GM13976 (cell line): Measurements from ENCODE around the gene PIP4K2A.
"Not testable (repeated sequence)": the region's sequence is repeated elsewhere in the genome, so short reads cannot be mapped to it uniquely, and the experiment has no call there.

ENCODE experiments used
- DNase-seq: peaks from one replicate; pipeline ENCODE4 v3.0.0; 2012; ENCODE audit warnings: low spot score
- CTCF ChIP-seq: IDR thresholded peaks from 2 replicates; pipeline ENCODE4 v1.5.1; 2012; ENCODE audit warnings: borderline replicate concordance, mild to moderate bottlenecking; ENCODE audit not compliant: insufficient read depth; ENCODE audit errors: extremely low read depth, missing control alignments, control extremely low read depth
- in situ Hi-C: fragments of 300-500 bp; cut with MboI; formaldehyde crosslinking; loops from one replicate; pipeline ENCODE4 v1.12.0; 2022; ENCODE audit warnings: low sequenced_read_pairs, mixed read lengths, inconsistent platforms; ENCODE audit not compliant: unreplicated experiment

Gene PIP4K2A

GRCh38 chr10:22518167-22518724 is 196.1 kb downstream of the PIP4K2A start:
- in situ Hi-C loops: no loop called here
- DNase-seq: no peak

GRCh38 chr10:22515009-22515408 is 199.4 kb downstream of the PIP4K2A start:
- in situ Hi-C loops: no loop called here

More at GRCh38 chr10:22518167-22518724, 196.1 kb downstream of the PIP4K2A start:
- TF ChIP-seq CTCF: no peak

GRCh38 chr10:22514414-22514758 is 200.0 kb downstream of the PIP4K2A start:
- in situ Hi-C loops, DNase-seq: not testable (repeated sequence)

More at GRCh38 chr10:22515009-22515408, 199.4 kb downstream of the PIP4K2A start:
- no peak for DNase-seq
- no peak for TF ChIP-seq CTCF

GRCh38 chr10:22513483-22514413 is 200.6 kb downstream of the PIP4K2A start:
- in situ Hi-C loops, DNase-seq: not testable (repeated sequence)

- in situ Hi-C loops, DNase-seq: not testable (repeated sequence)
Observed at GRCh38 chr10:22512015-22512414, 202.4 kb downstream of the PIP4K2A start.

- DNase-seq, in situ Hi-C loops: not testable (repeated sequence)
Observed at GRCh38 chr10:22508214-22508613, 206.2 kb downstream of the PIP4K2A start.

GRCh38 chr10:22505911-22506685 is 208.3 kb downstream of the PIP4K2A start:
- in situ Hi-C loops: no loop called here
- no peak for TF ChIP-seq CTCF
- no peak for DNase-seq

- in situ Hi-C loops: no loop called here
- no peak for DNase-seq
- no peak for TF ChIP-seq CTCF
Observed at GRCh38 chr10:22504766-22505165, 209.6 kb downstream of the PIP4K2A start.
